ENCODE measurements around the gene BAHD1.

DNA sequence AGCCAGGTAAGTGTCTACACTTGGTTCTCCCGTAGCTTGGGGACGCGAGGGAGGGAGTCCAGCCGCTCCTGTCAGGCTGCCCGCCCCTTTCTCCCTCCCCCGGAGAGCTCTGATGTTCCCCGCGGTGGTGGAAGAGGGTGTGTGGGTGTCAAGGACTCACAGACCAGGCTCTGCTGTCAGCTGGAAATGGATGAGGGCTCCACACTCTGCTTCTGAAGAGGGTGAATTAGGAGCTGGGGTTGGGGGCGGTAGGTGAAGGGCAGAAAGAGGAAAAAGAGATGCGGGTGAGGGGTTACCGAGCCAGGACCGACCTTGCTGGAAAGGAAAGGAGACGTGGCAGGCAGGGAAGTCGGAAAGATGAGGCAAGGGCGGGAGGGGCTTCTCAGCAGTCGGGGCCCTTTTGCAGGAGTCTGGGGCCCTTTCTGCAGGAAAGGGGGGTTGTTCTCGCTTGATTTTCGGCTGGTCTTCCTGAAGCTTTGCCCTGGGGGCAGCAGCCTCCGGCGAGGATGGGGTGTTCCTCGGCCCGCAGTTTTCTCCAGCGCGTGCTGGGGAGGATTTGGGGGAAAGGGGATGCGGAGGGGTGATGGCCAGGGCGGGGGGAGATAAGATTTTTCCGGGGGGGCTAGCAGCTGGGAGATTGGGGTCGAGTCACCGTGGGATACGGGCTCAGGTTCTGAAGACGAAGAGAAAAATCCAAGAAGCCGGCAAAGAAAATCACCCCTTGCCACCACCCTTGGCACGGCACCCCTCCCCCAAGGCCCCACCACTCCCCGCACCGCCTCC is 602 bp upstream of the BAHD1 start:
- TF ChIP-seq CTCF (IDR thresholded peaks at IDR 0.05): no peak
- TF ChIP-seq EZH2 (IDR thresholded peaks at IDR 0.05; ENCODE audit: borderline replicate concordance, insufficient read depth, low read depth, low read length, poor library complexity, severe bottlenecking): no peak

Measured in B cell (primary cell).